ENCODE data around the gene CFAP61.

Gene CFAP61

DNA sequence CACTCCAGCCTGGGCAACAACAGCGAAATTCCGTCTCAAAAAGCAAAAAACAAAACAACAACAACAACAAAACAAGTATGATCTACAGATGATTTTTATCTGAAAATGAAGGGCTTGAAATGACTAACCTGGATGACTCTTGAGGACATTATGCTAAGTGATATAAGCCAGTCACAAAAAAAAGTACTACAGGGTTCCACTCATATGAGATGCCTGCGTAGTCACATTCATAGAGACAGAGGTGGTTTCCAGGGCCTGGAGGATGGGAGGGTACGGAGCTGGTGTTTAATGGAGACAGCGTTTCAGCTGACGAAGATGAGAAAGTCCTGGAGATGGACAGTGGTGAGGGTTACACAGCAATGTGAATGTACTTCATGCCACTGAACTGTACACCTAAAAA, 307.3 kb downstream of the CFAP61 start:
- TF ChIP-seq, protein P1, sequence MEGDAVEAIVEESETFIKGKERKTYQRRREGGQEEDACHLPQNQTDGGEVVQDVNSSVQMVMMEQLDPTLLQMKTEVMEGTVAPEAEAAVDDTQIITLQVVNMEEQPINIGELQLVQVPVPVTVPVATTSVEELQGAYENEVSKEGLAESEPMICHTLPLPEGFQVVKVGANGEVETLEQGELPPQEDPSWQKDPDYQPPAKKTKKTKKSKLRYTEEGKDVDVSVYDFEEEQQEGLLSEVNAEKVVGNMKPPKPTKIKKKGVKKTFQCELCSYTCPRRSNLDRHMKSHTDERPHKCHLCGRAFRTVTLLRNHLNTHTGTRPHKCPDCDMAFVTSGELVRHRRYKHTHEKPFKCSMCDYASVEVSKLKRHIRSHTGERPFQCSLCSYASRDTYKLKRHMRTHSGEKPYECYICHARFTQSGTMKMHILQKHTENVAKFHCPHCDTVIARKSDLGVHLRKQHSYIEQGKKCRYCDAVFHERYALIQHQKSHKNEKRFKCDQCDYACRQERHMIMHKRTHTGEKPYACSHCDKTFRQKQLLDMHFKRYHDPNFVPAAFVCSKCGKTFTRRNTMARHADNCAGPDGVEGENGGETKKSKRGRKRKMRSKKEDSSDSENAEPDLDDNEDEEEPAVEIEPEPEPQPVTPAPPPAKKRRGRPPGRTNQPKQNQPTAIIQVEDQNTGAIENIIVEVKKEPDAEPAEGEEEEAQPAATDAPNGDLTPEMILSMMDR (IDR thresholded peaks at IDR 0.05; ENCODE audit: low read depth, low read length) = no peak
- no peak overlapping the region for H3K4me3 ChIP-seq (ENCODE audit: low read depth, low read length)
- DNase-seq (ENCODE audit: low read depth, low spot score) = no peak
- in situ Hi-C loops (cut with HindIII; ENCODE audit: low sequenced_read_pairs) = no loop called here

DNA sequence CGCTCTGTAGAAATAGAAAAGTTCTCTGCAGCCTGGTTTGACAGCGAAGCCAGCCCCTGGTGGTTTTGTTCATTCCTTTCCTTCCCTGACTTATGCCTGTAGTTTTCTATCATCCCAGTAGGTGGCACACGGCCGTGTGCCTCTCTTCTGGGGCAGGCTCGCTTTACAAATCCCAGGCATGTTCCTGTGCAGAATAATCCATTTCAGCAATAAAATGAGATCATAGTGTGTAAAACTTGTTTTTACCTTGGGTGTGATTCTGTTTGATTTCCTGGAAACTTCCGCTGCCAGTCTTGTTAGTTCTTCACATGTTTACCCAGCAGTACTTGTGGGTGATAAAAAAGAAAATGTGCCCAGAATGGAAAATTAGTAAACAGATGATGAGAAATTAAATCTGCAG, 308.1 kb downstream of the CFAP61 start:
- H3K4me3 ChIP-seq (ENCODE audit: low read depth, low read length) = no peak overlapping the region
- TF ChIP-seq, protein P1 (IDR thresholded peaks at IDR 0.05; ENCODE audit: low read depth, low read length) = peak; percentile 85
- in situ Hi-C loops (cut with HindIII; ENCODE audit: low sequenced_read_pairs) = no loop called here
- DNase-seq (ENCODE audit: low read depth, low spot score) = peak; percentile 71

- no peak overlapping the region for H3K4me3 ChIP-seq (ENCODE audit: low read depth, low read length)
- TF ChIP-seq, protein P1 (IDR thresholded peaks at IDR 0.05; ENCODE audit: low read depth, low read length) = no peak
- DNase-seq (ENCODE audit: low read depth, low spot score) = no peak
- in situ Hi-C loops (cut with HindIII; ENCODE audit: low sequenced_read_pairs) = no loop called here
Measured at GRCh38 chr20:20362774-20363433, 310.6 kb downstream of the CFAP61 start.

- in situ Hi-C loops (cut with HindIII; ENCODE audit: low sequenced_read_pairs) = no loop called here
- TF ChIP-seq, protein P1 (IDR thresholded peaks at IDR 0.05; ENCODE audit: low read depth, low read length) = no peak
- no peak overlapping the region for H3K4me3 ChIP-seq (ENCODE audit: low read depth, low read length)
- no peak for DNase-seq (ENCODE audit: low read depth, low spot score)
Measured at GRCh38 chr20:20363434-20363798, 311.1 kb downstream of the CFAP61 start.

- in situ Hi-C loops (cut with HindIII; ENCODE audit: low sequenced_read_pairs) = no loop called here
- DNase-seq (ENCODE audit: low read depth, low spot score) = no peak
- TF ChIP-seq, protein P1 (IDR thresholded peaks at IDR 0.05; ENCODE audit: low read depth, low read length) = no peak
- H3K4me3 ChIP-seq (ENCODE audit: low read depth, low read length) = no peak overlapping the region
Measured at GRCh38 chr20:20363799-20364592, 311.7 kb downstream of the CFAP61 start.

- no peak overlapping the region for H3K4me3 ChIP-seq (ENCODE audit: low read depth, low read length)
- in situ Hi-C loops (cut with HindIII; ENCODE audit: low sequenced_read_pairs) = no loop called here
- TF ChIP-seq, protein P1 (IDR thresholded peaks at IDR 0.05; ENCODE audit: low read depth, low read length) = no peak
- DNase-seq (ENCODE audit: low read depth, low spot score) = no peak
Measured at GRCh38 chr20:20364593-20365479, 312.5 kb downstream of the CFAP61 start.

Data from astrocyte of the spinal cord (primary cell).